ENCODE data around the gene EPHA6. TPM values are rescaled to one million over a fixed set of nuclear protein-coding genes. Genes with fewer than 3 reads are reported as not detected.

EPHA6 gene
- total RNA-seq, 6 donors from 2014 or later, result 0.14 to 1.0 (median 0.57) TPM; not detected in 3

DNA sequence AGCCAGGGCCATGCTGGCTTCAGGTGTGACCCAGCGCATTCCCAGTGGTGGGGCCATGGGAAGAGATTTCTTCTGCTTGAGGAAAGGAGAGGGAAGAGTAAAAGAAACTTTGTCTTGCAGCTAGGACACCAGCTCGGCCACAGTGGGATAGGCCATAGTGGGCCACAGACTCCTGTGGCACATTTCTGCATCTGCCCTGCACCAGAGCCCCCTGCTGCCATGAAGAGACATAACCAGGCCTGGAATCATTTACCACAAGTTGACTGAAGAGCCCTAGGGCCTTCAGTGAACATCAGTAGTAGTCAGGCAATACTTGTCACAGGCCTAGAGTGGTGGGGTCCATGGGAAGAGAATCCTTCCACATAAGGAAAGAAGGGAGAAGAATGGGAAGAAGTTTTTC is 538.8 kb downstream of the EPHA6 start:
- H3K27ac ChIP-seq, result no peak overlapping the region
- no peak overlapping the region for H3K4me3 ChIP-seq
- 88 to 100% methylated on average over 1 to 2 of the region's 2 CpGs for WGBS, 2 donors
- no peak for ATAC-seq (ENCODE audit: low FRiP score in 2 of 2)
- no peaks in the 10 kb centered on the region for H3K4me1 ChIP-seq
- H3K9me3 ChIP-seq, result no peaks in the 10 kb centered on the region
- no peak for DNase-seq
- H3K36me3 ChIP-seq, result no peaks in the 10 kb centered on the region
- H3K27me3 ChIP-seq, result no peaks in the 10 kb centered on the region
- TF ChIP-seq, protein P1, sequence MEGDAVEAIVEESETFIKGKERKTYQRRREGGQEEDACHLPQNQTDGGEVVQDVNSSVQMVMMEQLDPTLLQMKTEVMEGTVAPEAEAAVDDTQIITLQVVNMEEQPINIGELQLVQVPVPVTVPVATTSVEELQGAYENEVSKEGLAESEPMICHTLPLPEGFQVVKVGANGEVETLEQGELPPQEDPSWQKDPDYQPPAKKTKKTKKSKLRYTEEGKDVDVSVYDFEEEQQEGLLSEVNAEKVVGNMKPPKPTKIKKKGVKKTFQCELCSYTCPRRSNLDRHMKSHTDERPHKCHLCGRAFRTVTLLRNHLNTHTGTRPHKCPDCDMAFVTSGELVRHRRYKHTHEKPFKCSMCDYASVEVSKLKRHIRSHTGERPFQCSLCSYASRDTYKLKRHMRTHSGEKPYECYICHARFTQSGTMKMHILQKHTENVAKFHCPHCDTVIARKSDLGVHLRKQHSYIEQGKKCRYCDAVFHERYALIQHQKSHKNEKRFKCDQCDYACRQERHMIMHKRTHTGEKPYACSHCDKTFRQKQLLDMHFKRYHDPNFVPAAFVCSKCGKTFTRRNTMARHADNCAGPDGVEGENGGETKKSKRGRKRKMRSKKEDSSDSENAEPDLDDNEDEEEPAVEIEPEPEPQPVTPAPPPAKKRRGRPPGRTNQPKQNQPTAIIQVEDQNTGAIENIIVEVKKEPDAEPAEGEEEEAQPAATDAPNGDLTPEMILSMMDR (IDR thresholded peaks at IDR 0.05), result no peak
- TF ChIP-seq EP300 (IDR thresholded peaks at IDR 0.05), result no peak
- no peak for TF ChIP-seq POLR2A (IDR thresholded peaks at IDR 0.05)
- no peak for TF ChIP-seq POLR2AphosphoS5 (IDR thresholded peaks at IDR 0.05)

DNA sequence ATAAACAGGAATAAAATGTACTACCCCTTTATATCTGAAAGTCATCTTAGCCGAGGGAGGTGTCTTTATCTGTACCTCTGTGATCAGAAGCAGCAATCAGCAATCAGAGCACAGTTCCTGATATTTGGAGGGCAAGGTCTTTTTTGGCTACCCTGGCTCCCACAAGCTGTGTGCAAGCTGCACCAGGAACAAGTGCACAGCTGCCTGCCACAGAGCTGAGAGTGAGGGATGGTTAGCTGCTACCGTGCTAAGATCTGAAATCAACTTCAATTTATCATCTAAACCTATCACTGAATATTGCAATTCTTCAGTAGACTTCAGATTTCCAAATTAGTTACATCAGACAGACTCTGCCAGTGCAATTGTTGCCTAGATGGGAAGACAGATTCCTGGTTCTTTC is 545.6 kb downstream of the EPHA6 start:
- no peak overlapping the region for H3K27ac ChIP-seq
- H3K4me3 ChIP-seq, result no peak overlapping the region
- TF ChIP-seq POLR2A (IDR thresholded peaks at IDR 0.05) (no peak), EP300 (IDR thresholded peaks at IDR 0.05) (no peak)
- ATAC-seq (ENCODE audit: low FRiP score in 2 of 2) (no peak), DNase-seq (no peak)
- no peaks in the 10 kb centered on the region for H3K4me1 ChIP-seq
- no peaks in the 10 kb centered on the region for H3K36me3 ChIP-seq
- no peaks in the 10 kb centered on the region for H3K27me3 ChIP-seq
- WGBS, 2 donors, result 58 to 63% methylated on average over 2 of the region's 2 CpGs
- no peaks in the 10 kb centered on the region for H3K9me3 ChIP-seq

DNA sequence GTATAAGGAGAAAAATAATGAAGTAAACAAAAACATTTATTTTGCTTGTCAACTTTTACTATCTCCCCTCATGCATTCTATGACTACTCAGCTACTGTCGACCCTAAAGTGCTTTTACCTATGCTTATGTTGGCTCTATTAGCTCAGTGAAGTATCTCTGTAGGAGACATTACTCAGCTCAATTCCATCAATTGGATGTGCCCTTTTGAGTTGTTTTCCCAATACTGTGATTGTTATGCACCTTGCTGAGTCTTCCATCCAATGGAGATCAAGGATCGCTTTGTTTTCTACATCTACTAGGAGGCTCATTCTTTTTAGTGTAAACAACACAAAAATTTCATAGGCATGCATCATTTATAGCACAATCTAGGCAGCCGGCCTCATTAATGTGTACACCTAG is 546.4 kb downstream of the EPHA6 start:
- H3K4me3 ChIP-seq, result no peak overlapping the region
- no peak for ATAC-seq (ENCODE audit: low FRiP score in 2 of 2)
- no peaks in the 10 kb centered on the region for H3K4me1 ChIP-seq
- H3K36me3 ChIP-seq, result no peaks in the 10 kb centered on the region
- no peaks in the 10 kb centered on the region for H3K27me3 ChIP-seq
- no peak for DNase-seq
- H3K9me3 ChIP-seq, result no peaks in the 10 kb centered on the region
- TF ChIP-seq POLR2AphosphoS5 (IDR thresholded peaks at IDR 0.05) (no peak), EP300 (IDR thresholded peaks at IDR 0.05) (no peak), POLR2A (IDR thresholded peaks at IDR 0.05) (no peak)
- TF ChIP-seq, protein P1 (IDR thresholded peaks at IDR 0.05), result no peak
- WGBS, 2 donors, result 70 to 71% methylated on average over 3 of the region's 3 CpGs
- H3K27ac ChIP-seq, result no peak overlapping the region

DNA sequence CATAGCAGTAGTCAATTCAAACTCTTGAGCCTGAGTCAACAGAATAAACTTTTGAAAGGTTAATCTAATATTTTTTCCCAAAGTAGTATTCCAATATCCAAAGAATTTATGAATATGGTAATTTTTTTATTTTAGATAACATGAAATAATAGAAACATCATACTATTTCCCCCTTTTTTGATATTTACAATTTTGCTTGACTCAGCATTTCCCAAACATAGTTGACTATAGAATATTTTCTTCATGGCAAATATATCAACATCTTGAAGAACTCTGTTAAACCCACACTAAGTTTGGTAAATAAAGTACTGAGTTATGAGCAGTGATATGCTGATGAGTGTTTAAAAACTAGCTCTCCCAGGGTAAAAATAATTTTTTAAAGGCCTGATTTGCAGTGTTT is 570.2 kb downstream of the EPHA6 start:
- ATAC-seq (ENCODE audit: low FRiP score in 2 of 2), result no peak

DNA sequence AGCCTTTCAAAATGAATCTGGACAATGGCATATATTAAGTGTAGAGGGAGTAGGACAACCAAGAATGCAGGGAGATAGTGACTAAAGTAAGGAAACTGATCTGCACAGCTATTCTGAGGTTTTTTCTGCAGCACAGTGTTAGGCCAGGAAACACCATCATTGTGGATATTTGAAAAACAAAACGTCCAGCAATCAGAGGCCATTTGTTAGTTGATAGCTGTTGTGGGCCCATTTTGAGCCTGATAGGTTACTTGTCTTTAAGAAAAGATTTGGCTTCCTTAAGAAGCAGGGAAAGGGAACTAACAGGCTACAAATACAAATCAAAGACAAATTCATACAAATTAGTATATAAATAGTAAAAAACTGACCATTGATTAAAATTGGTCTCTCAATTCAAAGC is 574.4 kb downstream of the EPHA6 start:
- Histone ChIP-seq H3K36me3 (no peaks in the 10 kb centered on the region), H3K27me3 (no peaks in the 10 kb centered on the region), H3K9me3 (peaks cover 0 to 11% (median 3%) of the 10 kb centered on the region in 4 donors), H3K4me3 (no peak overlapping the region), H3K4me1 (no peaks in the 10 kb centered on the region), H3K27ac (no peak overlapping the region)
- DNase-seq (no peak), ATAC-seq (ENCODE audit: low FRiP score in 2 of 2) (no peak)
- 37 to 42% methylated on average over 1 of the region's 1 CpG for WGBS, 2 donors
- TF ChIP-seq EP300 (IDR thresholded peaks at IDR 0.05) (no peak), POLR2AphosphoS5 (IDR thresholded peaks at IDR 0.05) (no peak), POLR2A (IDR thresholded peaks at IDR 0.05) (no peak)
- TF ChIP-seq, protein P1 (IDR thresholded peaks at IDR 0.05), result no peak

More for the DNA sequence above, 570.2 kb downstream of the EPHA6 start:
- Histone ChIP-seq H3K4me1 (no peaks in the 10 kb centered on the region), H3K9me3 (peaks cover 0 to 11% (median 3%) of the 10 kb centered on the region in 4 donors), H3K4me3 (no peak overlapping the region), H3K36me3 (no peaks in the 10 kb centered on the region), H3K27ac (no peak overlapping the region), H3K27me3 (no peaks in the 10 kb centered on the region)
- TF ChIP-seq EP300 (IDR thresholded peaks at IDR 0.05) (no peak), POLR2A (IDR thresholded peaks at IDR 0.05) (no peak), POLR2AphosphoS5 (IDR thresholded peaks at IDR 0.05) (no peak)
- TF ChIP-seq, protein P1 (IDR thresholded peaks at IDR 0.05), result no peak
- DNase-seq, result no peak
